Transverse colon (tissue), 4 donors: Measurements from ENCODE around the gene SCD5. TPM values are rescaled to one million over a fixed set of nuclear protein-coding genes. Genes with fewer than 3 reads are reported as not detected.

Source experiments
- DNase-seq: peaks from one replicate; pipeline ENCODE4 v3.0.0-alpha.2; 2019
- H3K27ac ChIP-seq, 4 donors: fragments of 200-600 bp; sonication (generic); 2 replicates each; pipeline ENCODE4 v1.5.1; 2016 to 2018; ENCODE audit warnings: inconsistent platforms in 4 of 4
- H3K27me3 ChIP-seq: fragments of 200-600 bp; sonication (generic); 2 replicates; pipeline ENCODE4 v1.5.1; 2017; ENCODE audit warnings: inconsistent platforms
- H3K36me3 ChIP-seq, 4 donors: fragments of 200-600 bp; sonication (generic); 2 replicates each; pipeline ENCODE4 v1.5.1; 2017 to 2019; ENCODE audit warnings: inconsistent platforms in 4 of 4
- H3K4me1 ChIP-seq, 4 donors: fragments of 200-600 bp; sonication (generic); 2 replicates each; pipeline ENCODE4 v1.5.1; 2017 to 2020; ENCODE audit warnings: inconsistent platforms in 4 of 4
- H3K4me3 ChIP-seq, 4 donors: fragments of 200-600 bp; sonication (generic); 1 replicate in 1 of 4; 2 replicates in 3 of 4; pipeline versions ENCODE4 v1.5.1 to v1.6.1; 2017 to 2019; ENCODE audit warnings: inconsistent platforms in 4 of 4
- H3K9me3 ChIP-seq, 2 donors: fragments of 200-600 bp; sonication (generic); 2 replicates each; pipeline ENCODE4 v1.5.1; 2017 to 2019; ENCODE audit warnings: inconsistent platforms in 2 of 2
- CTCF ChIP-seq, 5 experiments: fragments of 200-600 bp in 3 of 5; fragments of 450-650 bp in 2 of 5; sonication (generic) in 3 of 5; IDR thresholded peaks; 1 replicate in 2 of 5; 2 replicates in 3 of 5; pipeline ENCODE4 v1.5.1; 2016 to 2017; ENCODE audit warnings: antibody characterized with exemption in 5 of 5, inconsistent platforms in 3 of 5, mild to moderate bottlenecking in 2 of 5, moderate library complexity in 1 of 5
- EP300 ChIP-seq: sonication (generic); formaldehyde crosslinking; IDR thresholded peaks from one replicate; pipeline ENCODE4 v1.6.1; 2017; ENCODE audit warnings: antibody characterized with exemption, low read depth
- POLR2A ChIP-seq: fragments of 450-650 bp; IDR thresholded peaks from one replicate; pipeline ENCODE4 v1.6.1; 2016; ENCODE audit warnings: antibody characterized with exemption, mild to moderate bottlenecking, moderate library complexity
- POLR2AphosphoS5 ChIP-seq, 3 donors: sonication (generic); formaldehyde crosslinking; IDR thresholded peaks; one replicate each; pipeline ENCODE4 v1.6.1; 2016; ENCODE audit warnings: antibody characterized with exemption in 3 of 3
- WGBS, 2 donors: methylation state at CpG; one replicate each; pipeline ENCODE4 v1.1.5; 2018; ENCODE audit warnings: low coverage in 1 of 2; 5-methylcytosine and 5-hydroxymethylcytosine counted together
- in situ Hi-C, 4 donors: fragments of 200-750 bp; cut with MboI; loops; one replicate each; pipeline versions ENCODE4 v1.15.0 to v1.15.1; 2017; ENCODE audit warnings: low sequenced_read_pairs in 3 of 4, low pct_ligation_motif_present in 1 of 4, low pct_unique_long_range_greater_than_20kb in 1 of 4
- intact Hi-C: fragments of 100-400 bp; cut with DNase I; formaldehyde crosslinking; loops from one replicate; pipeline ENCODE4 v1.15.1; 2023; ENCODE audit warnings: low total_unique reads
- total RNA-seq, 4 donors: library from RNA; depleted of rRNA; stranded (reverse); fragments of >200 nt; gene quantifications; one replicate each; pipeline ENCODE4 v1.1.0, GENCODE V29; 2016

Gene SCD5
- total RNA-seq, 4 donors from 2014 or later: 1.5 to 7.5 (median 3.5) TPM

GRCh38 chr4:82623121-82623683 is 175.4 kb downstream of the SCD5 start:
- Histone ChIP-seq H3K4me1 (no peaks in the 10 kb centered on the region), H3K27ac (no peak overlapping the region), H3K4me3 (no peak overlapping the region), H3K27me3 (no peaks in the 10 kb centered on the region), H3K36me3 (no peaks in the 10 kb centered on the region), H3K9me3 (no peaks in the 10 kb centered on the region)
- intact Hi-C loops (no loop called here), in situ Hi-C loops (no loop called here)
- no peak for DNase-seq
- WGBS, 2 donors: 67 to 77% methylated on average over 4 of the region's 4 CpGs
- TF ChIP-seq POLR2A: no peak
- no peak for TF ChIP-seq EP300
- TF ChIP-seq CTCF (IDR thresholded peaks at IDR 0.05): no peak
- no peak for TF ChIP-seq POLR2AphosphoS5 (IDR thresholded peaks at IDR 0.05)

GRCh38 chr4:82621251-82621650 is 177.3 kb downstream of the SCD5 start:
- no peak overlapping the region for H3K4me3 ChIP-seq
- no peaks in the 10 kb centered on the region for H3K36me3 ChIP-seq
- TF ChIP-seq EP300 (no peak), POLR2A (no peak), POLR2AphosphoS5 (IDR thresholded peaks at IDR 0.05) (no peak), CTCF (IDR thresholded peaks at IDR 0.05) (no peak)
- H3K27ac ChIP-seq: no peak overlapping the region
- no peaks in the 10 kb centered on the region for H3K4me1 ChIP-seq
- in situ Hi-C loops: no loop called here
- intact Hi-C loops: no loop called here
- WGBS, 2 donors: 75 to 78% methylated on average over 2 to 3 of the region's 3 CpGs
- no peak for DNase-seq
- H3K9me3 ChIP-seq: no peaks in the 10 kb centered on the region
- no peaks in the 10 kb centered on the region for H3K27me3 ChIP-seq

GRCh38 chr4:82620126-82620735 is 178.4 kb downstream of the SCD5 start:
- intact Hi-C loops (no loop called here), in situ Hi-C loops (no loop called here)
- no peak for TF ChIP-seq EP300
- TF ChIP-seq CTCF (IDR thresholded peaks at IDR 0.05): no peak
- no peak for TF ChIP-seq POLR2AphosphoS5 (IDR thresholded peaks at IDR 0.05)
- no peak for TF ChIP-seq POLR2A
- Histone ChIP-seq H3K27ac (no peak overlapping the region), H3K4me1 (no peaks in the 10 kb centered on the region), H3K4me3 (no peak overlapping the region), H3K36me3 (no peaks in the 10 kb centered on the region), H3K9me3 (no peaks in the 10 kb centered on the region), H3K27me3 (no peaks in the 10 kb centered on the region)
- 50 to 67% methylated on average over 3 to 6 of the region's 6 CpGs for WGBS, 2 donors
- DNase-seq: no peak

- WGBS, 2 donors: 58 to 71% methylated on average over 2 of the region's 2 CpGs
- no peaks in the 10 kb centered on the region for H3K27me3 ChIP-seq
- no peak overlapping the region for H3K27ac ChIP-seq
- intact Hi-C loops: no loop called here
- H3K9me3 ChIP-seq: no peaks in the 10 kb centered on the region
- in situ Hi-C loops: no loop called here
- no peak for DNase-seq
- no peaks in the 10 kb centered on the region for H3K4me1 ChIP-seq
- no peaks in the 10 kb centered on the region for H3K36me3 ChIP-seq
- TF ChIP-seq EP300 (no peak), CTCF (IDR thresholded peaks at IDR 0.05) (no peak), POLR2AphosphoS5 (IDR thresholded peaks at IDR 0.05) (no peak), POLR2A (no peak)
- no peak overlapping the region for H3K4me3 ChIP-seq
Measured at GRCh38 chr4:82618103-82618720, 180.4 kb downstream of the SCD5 start.
